K562 (cell line): ENCODE results near the gene C13orf42.

Experiments used
- CEBPB ChIP-seq: fragments of 450-650 bp; IDR thresholded peaks from 2 replicates; pipeline ENCODE4 v1.6.1; 2016; ENCODE audit warnings: missing genetic modification characterization, missing compliant biosample characterization
- FOSL1 ChIP-seq: fragments of 200-800 bp; sonication (Bioruptor generic); conservative IDR thresholded peaks from 2 replicates; pipeline ENCODE4 v1.6.1; 2016; ENCODE audit warnings: missing genetic modification characterization, missing compliant biosample characterization
- GATA2 ChIP-seq: sonication (generic); formaldehyde crosslinking; IDR thresholded peaks from 2 replicates; pipeline ENCODE4 v1.4.0; 2020; ENCODE audit warnings: mild to moderate bottlenecking, missing genetic modification reagents
- POLR2AphosphoS5 ChIP-seq: IDR thresholded peaks from 2 replicates; pipeline ENCODE4 v1.6.1; 2011; ENCODE audit warnings: mild to moderate bottlenecking, low read depth, low read length, moderate library complexity; ENCODE audit not compliant: control insufficient read depth, insufficient read depth
- PREB ChIP-seq: sonication (generic); formaldehyde crosslinking; IDR thresholded peaks from 2 replicates; pipeline ENCODE4 v1.8.1; 2023; ENCODE audit warnings: mild to moderate bottlenecking, missing genetic modification reagents
- RNF219 ChIP-seq: fragments of 250-450 bp; sonication (Bioruptor Pico); IDR thresholded peaks from 2 replicates; pipeline ENCODE4 v1.5.0; 2022; ENCODE audit warnings: mild to moderate bottlenecking
- TOE1 ChIP-seq, 2 experiments: fragments of 450-650 bp in 1 of 2; sonication (generic) in 1 of 2; formaldehyde crosslinking in 1 of 2; IDR thresholded peaks; 2 replicates each; pipeline versions ENCODE4 v1.7.1 to v1.8.0; 2016 to 2022; ENCODE audit warnings: borderline replicate concordance in 2 of 2, mild to moderate bottlenecking in 2 of 2, antibody characterized with exemption in 1 of 2, inconsistent platforms in 1 of 2, low read depth in 1 of 2, missing genetic modification reagents in 1 of 2, moderate library complexity in 1 of 2
- ZNF23 ChIP-seq: fragments of 250-450 bp; sonication (Bioruptor Pico); IDR thresholded peaks from 2 replicates; pipeline ENCODE4 v1.4.0; 2020; ENCODE audit warnings: mild to moderate bottlenecking

- TF ChIP-seq CEBPB (tag) (no peak), RNF219 (CRISPR knock-in tag) (no peak), ZNF23 (CRISPR knock-in tag) (no peak), PREB (no peak), FOSL1 (no peak), TOE1 (IDR thresholded peaks at IDR 0.05; ENCODE audit: borderline replicate concordance) (no peak), TOE1 (CRISPR knock-in tag; IDR thresholded peaks at IDR 0.05; ENCODE audit: borderline replicate concordance, low read depth) (no peak), GATA2 (CRISPR knock-in tag) (no peak), POLR2AphosphoS5 (no peak)
Measured at GRCh38 chr13:51093574-51093973, 17.5 kb downstream of the C13orf42 start.
